ENCODE results near the gene BAK1.

BAK1 gene

DNA sequence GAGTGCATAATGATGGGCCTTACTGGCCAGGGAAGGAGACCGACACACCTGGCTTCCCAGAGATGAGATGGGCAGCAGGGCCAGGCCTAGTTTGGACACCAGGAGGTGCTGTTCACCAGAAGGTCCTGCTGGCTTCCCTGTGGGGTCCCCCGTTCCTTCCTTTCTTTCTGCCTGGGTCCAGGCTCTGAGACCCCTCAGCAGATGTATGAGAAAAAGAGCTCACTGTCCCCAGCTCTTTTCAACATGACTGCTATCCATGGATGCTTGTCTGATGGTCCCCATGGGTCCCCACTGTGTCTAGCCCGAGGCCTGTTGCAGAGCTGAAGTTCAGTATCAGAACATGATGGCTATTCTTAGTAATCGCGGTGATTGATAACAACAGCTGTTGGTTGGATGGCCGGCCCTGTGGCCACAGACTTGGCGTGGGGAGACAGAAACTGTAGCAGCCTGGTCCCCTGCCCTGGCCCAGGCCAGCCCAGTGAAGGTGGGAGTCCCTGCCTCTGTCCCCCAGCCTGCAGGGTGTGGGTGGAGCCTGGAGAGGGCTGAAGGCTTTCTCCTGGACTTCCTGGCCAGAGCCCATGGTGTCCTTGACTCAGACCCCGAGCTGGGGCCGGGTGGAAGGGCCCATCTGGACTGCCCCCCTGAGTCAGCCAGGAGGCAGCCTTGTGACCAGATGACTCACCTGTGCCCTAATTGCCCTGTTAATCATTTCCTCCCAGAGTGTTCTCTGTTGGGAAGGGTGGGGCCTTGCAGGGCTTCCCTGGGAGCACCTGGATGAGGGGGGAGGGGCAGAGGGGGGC is 9.9 kb upstream of the BAK1 start:
- CTCF ChIA-PET, result interaction anchor here (0.7 to 18.3 kb wide), 30 partner anchors 8 to 564 kb away, joined by 3 to 231 read pairs (median 4); partner anchors contain the start of genes BAK1, ITPR3 and UQCC2
- POLR2A ChIA-PET, result interaction anchor here (0.8 kb wide), 1 partner anchor 10 kb away, joined by 3 read pairs; the partner anchor contains the start of gene BAK1
- TF ChIP-seq CTCF (IDR thresholded peaks at IDR 0.05; ENCODE audit: control extremely low read depth, extremely low read depth, low read depth, missing control alignments), result peak; percentile 80
- peak; percentile 77 for DNase-seq (ENCODE audit: extremely low spot score)

- POLR2A ChIA-PET, result interaction anchor here (0.8 kb wide), 1 partner anchor 9 kb away, joined by 3 read pairs; the partner anchor contains the start of gene BAK1
- CTCF ChIA-PET, result interaction anchor here (0.8 to 18.3 kb wide), 20 partner anchors 8 to 565 kb away, joined by 3 to 231 read pairs (median 4); partner anchors contain the start of genes BAK1 and UQCC2
Observed at GRCh38 chr6:33589392-33589730, 9.3 kb upstream of the BAK1 start.

GRCh38 chr6:33588894-33589293 is 8.8 kb upstream of the BAK1 start:
- POLR2A ChIA-PET, result no interaction called here
- DNase-seq (ENCODE audit: extremely low spot score), result no peak
- TF ChIP-seq CTCF (IDR thresholded peaks at IDR 0.05; ENCODE audit: control extremely low read depth, extremely low read depth, low read depth, missing control alignments), result no peak
- CTCF ChIA-PET, result interaction anchor here (1.2 to 18.3 kb wide), 4 partner anchors 17 to 183 kb away, joined by 3 to 231 read pairs (median 38); no protein-coding TSS in a partner anchor

More at GRCh38 chr6:33589392-33589730, 9.3 kb upstream of the BAK1 start:
- TF ChIP-seq CTCF (IDR thresholded peaks at IDR 0.05; ENCODE audit: control extremely low read depth, extremely low read depth, low read depth, missing control alignments), result no peak
- DNase-seq (ENCODE audit: extremely low spot score), result no peak

DNA sequence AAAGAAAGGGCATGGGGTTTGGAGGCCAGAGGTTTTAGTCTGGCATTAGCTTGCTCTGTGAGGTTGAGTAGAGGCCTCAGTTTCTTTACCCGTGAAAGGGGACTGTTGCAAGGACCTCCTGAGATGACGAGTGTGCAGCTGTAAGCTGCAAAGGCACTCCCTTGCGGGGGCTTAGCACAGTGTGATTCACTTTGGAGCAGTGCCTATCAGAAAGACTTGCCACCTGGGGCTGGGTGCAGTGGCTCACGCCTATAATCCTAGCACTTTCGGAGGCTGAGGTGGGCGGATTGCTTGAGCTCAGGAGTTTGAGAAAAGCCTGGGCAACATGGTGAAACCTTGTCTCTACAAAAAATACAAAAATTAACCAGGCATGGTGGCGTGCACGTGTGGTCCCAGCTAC is 7.5 kb upstream of the BAK1 start:
- no peak for DNase-seq (ENCODE audit: extremely low spot score)
- CTCF ChIA-PET, result interaction anchor here (1.3 to 18.3 kb wide), 12 partner anchors 8 to 184 kb away, joined by 3 to 231 read pairs (median 7); partner anchors contain the start of genes BAK1 and UQCC2

GRCh38 chr6:33586108-33586640 is 6.1 kb upstream of the BAK1 start:
- ChIA-PET CTCF (interaction anchor here (0.8 to 18.3 kb wide), 17 partner anchors 10 to 569 kb away, joined by 3 to 231 read pairs (median 6); partner anchors contain the start of genes ITPR3 and UQCC2), POLR2A (no interaction called here)
- TF ChIP-seq CTCF (IDR thresholded peaks at IDR 0.05; ENCODE audit: control extremely low read depth, extremely low read depth, low read depth, missing control alignments), result no peak
- DNase-seq (ENCODE audit: extremely low spot score), result no peak

More for the DNA sequence above, 7.5 kb upstream of the BAK1 start:
- TF ChIP-seq CTCF (IDR thresholded peaks at IDR 0.05; ENCODE audit: control extremely low read depth, extremely low read depth, low read depth, missing control alignments), result no peak
- POLR2A ChIA-PET, result interaction anchor here (0.5 kb wide), 1 partner anchor 482 kb away, joined by 3 read pairs; no protein-coding TSS in a partner anchor

DNA sequence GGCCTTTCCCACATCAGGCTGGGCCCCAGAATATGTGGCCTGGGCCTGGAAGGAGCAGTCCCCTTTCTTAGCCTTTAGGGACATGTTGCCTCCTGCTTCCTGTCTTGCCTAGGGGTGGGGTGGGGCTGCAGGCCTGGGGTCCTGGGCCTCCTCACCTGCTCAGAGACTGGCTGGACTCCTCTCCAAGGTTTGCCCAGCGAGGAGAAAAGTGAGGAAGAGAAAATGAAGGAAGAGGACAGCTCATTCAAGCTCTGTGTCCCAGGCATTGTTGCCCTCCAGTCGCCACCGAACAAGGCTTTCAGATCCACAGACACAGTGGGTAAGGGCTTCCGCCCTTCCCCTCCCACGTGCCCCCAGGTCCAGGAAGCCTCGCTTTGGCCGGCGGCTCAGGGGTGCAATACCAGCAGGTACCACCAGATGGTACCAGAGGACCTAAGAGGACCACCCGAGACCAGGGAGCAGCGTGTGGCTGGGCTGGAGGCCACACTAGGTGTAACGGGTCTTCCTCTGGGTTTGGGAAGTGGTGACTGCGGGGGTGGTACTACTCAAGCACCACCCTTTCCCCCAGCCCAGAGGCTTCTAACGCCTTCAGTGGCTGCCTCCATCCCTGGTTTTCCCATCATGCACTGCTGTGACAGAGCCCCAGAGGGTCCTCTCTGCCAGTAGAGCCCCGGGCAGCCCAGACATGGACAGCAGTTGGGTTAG is 5.5 kb upstream of the BAK1 start:
- ChIA-PET CTCF (interaction anchor here (0.7 to 18.3 kb wide), 29 partner anchors 9 to 569 kb away, joined by 3 to 231 read pairs (median 4); partner anchors contain the start of genes ITPR3 and UQCC2), POLR2A (no interaction called here)
- TF ChIP-seq CTCF (IDR thresholded peaks at IDR 0.05; ENCODE audit: control extremely low read depth, extremely low read depth, low read depth, missing control alignments), result peak; percentile 99
- peak; percentile 87 for DNase-seq (ENCODE audit: extremely low spot score)
